Large intestine (tissue), 3 donors: Measurements from ENCODE around the gene OGA. TPM values are rescaled to one million over a fixed set of nuclear protein-coding genes. Genes with fewer than 3 reads are reported as not detected.

Experiments used
- DNase-seq, 2 donors: peaks; one replicate each; pipeline versions ENCODE4 v3.0.0 to v3.0.0-alpha.2; 2013
- H3K27ac ChIP-seq: one replicate; pipeline ENCODE4 v1.5.1; 2013; ENCODE audit warnings: low read length
- H3K27me3 ChIP-seq: 2 replicates; pipeline ENCODE4 v1.6.1; 2013; ENCODE audit warnings: low read length; ENCODE audit not compliant: control insufficient read depth, insufficient read depth
- H3K36me3 ChIP-seq: 2 replicates; pipeline ENCODE4 v1.6.1; 2013; ENCODE audit warnings: low read length; ENCODE audit not compliant: control insufficient read depth, insufficient read depth
- H3K4me1 ChIP-seq: one replicate; pipeline ENCODE4 v1.6.1; 2013; ENCODE audit warnings: low read length; ENCODE audit not compliant: control insufficient read depth, insufficient read depth
- H3K4me3 ChIP-seq: one replicate; pipeline ENCODE4 v1.5.1; 2013; ENCODE audit warnings: low read length
- H3K9me3 ChIP-seq: one replicate; pipeline ENCODE4 v1.6.1; 2013; ENCODE audit warnings: mild to moderate bottlenecking, low read depth, low read length, moderate library complexity; ENCODE audit not compliant: control insufficient read depth
- WGBS: methylation state at CpG from one replicate; pipeline ENCODE4 v1.1.5; 2013; ENCODE audit warnings: low lambda C conversion rate; ENCODE audit not compliant: insufficient coverage; 5-methylcytosine and 5-hydroxymethylcytosine counted together
- polyA plus RNA-seq: library from polyadenylated mRNA; unstranded; fragments of 120-200 nt; gene quantifications from one replicate; pipeline ENCODE4 v1.2.1, GENCODE V29; 2013

Gene OGA
- polyA plus RNA-seq, 1 donor: 129 TPM

DNA sequence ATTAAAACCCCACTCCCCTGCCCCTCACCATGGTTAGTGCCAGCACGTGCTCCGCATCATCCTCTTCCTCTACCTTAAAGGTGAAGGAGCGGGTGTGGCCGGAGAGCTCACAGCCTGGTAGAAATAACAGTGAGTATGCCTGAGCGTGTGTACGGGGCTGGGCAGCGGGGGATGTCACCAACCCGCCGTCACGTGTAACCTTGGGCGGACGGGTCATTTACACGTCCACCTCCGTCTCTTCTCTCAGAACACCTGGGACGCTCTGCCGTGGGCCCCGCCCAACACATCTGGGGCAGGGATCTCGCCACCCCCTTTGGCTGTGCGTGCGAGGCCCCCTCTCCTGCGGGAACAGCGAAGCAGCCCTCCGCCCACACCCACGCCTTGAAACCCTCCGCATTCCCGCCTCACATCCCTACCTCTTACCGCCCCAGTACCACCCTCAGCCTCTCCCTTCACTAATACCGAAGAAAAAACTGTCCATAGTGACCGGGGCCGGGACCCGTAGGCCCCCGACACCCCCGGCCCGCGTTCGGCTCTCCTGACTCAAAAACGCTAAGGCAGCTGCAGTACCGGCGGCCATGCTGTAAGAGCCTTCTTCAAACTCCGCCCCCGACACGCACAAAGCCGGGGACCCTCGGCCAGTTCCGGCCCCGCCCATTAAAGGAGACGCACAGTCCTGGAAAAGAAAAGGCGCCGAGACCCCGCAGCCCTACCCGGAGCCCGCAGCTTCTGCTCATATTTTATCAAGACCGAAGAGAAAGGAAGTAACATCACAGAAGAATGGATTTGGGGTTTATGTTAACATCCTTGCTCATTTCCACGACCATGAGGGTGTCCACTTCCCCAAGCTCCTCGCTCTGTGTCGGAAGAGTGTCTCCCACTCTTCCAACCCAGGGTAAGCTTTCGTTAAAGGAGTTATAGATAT lies 35.2 kb downstream of the OGA start, which contains the start of gene NPM3:
Gene NPM3 (minus strand): TSS at position 636 of the 925 bp plus-strand sequence. CDS start 56 bp downstream, at position 580.
- H3K9me3 ChIP-seq: peaks cover 9% of the 10 kb centered on the region
- H3K27ac ChIP-seq: peak within 1 kb of the TSS; percentile 21
- peaks cover 32% of the 10 kb centered on the region for H3K4me1 ChIP-seq
- no CpG with 5 or more reads among the region's 57 CpGs for WGBS
- H3K27me3 ChIP-seq: peaks cover 23% of the 10 kb centered on the region
- peaks cover 30% of the 10 kb centered on the region for H3K36me3 ChIP-seq
- H3K4me3 ChIP-seq: peak within 1 kb of the TSS; percentile 92
- DNase-seq: peak; percentile 65 to 81

- Histone ChIP-seq H3K4me3 (peak overlapping the region; percentile 92), H3K4me1 (peaks cover 36% of the 10 kb centered on the region), H3K27me3 (peaks cover 31% of the 10 kb centered on the region), H3K9me3 (peaks cover 9% of the 10 kb centered on the region), H3K27ac (no peak overlapping the region), H3K36me3 (peaks cover 24% of the 10 kb centered on the region)
- no CpG with 5 or more reads among the region's 17 CpGs for WGBS
- DNase-seq: no peak
Measured at GRCh38 chr10:101781984-101782810, 36.0 kb downstream of the OGA start.

DNA sequence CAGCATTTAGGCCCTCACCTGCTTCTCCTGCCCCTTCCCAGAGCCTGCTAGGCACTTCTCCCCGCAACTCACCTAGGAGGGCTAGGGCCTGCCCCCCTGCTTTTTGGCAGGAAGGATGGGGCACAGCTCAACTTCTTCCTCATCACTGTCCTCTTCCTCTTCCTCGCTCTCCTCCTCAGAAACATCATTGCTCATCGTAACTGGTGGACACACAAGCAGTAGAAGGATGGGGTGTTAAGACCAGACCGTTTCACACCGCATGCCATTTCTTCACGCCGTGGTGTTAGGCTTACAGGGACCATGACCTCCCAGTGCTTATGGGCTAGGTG lies 36.6 kb downstream of the OGA start:
- Histone ChIP-seq H3K4me1 (peaks cover 36% of the 10 kb centered on the region), H3K27ac (no peak overlapping the region), H3K9me3 (peaks cover 9% of the 10 kb centered on the region), H3K4me3 (no peak overlapping the region), H3K36me3 (peaks cover 18% of the 10 kb centered on the region), H3K27me3 (peaks cover 37% of the 10 kb centered on the region)
- DNase-seq: no peak
- no CpG with 5 or more reads among the region's 7 CpGs for WGBS

- Histone ChIP-seq H3K27ac (no peak overlapping the region), H3K4me3 (no peak overlapping the region), H3K36me3 (peaks cover 13% of the 10 kb centered on the region), H3K27me3 (peaks cover 41% of the 10 kb centered on the region), H3K9me3 (peaks cover 9% of the 10 kb centered on the region), H3K4me1 (peaks cover 36% of the 10 kb centered on the region)
- WGBS: no CpG with 5 or more reads among the region's 14 CpGs
- DNase-seq: peak in 1 of 2 donors; percentile 50
Measured at GRCh38 chr10:101780818-101781654, 37.2 kb downstream of the OGA start.

GRCh38 chr10:101780187-101780817 lies 37.9 kb downstream of the OGA start:
- H3K9me3 ChIP-seq: peaks cover 11% of the 10 kb centered on the region
- no peak for DNase-seq
- H3K27ac ChIP-seq: no peak overlapping the region
- H3K4me3 ChIP-seq: peak overlapping the region; percentile 39
- H3K27me3 ChIP-seq: peaks cover 45% of the 10 kb centered on the region
- no CpG with 5 or more reads among the region's 17 CpGs for WGBS
- H3K36me3 ChIP-seq: peaks cover 5% of the 10 kb centered on the region
- H3K4me1 ChIP-seq: peaks cover 38% of the 10 kb centered on the region

GRCh38 chr10:101779544-101780186 lies 38.6 kb downstream of the OGA start:
- H3K27me3 ChIP-seq: peaks cover 51% of the 10 kb centered on the region

GRCh38 chr10:101778781-101779543 lies 39.3 kb downstream of the OGA start:
- Histone ChIP-seq H3K4me1 (peaks cover 42% of the 10 kb centered on the region), H3K9me3 (peaks cover 17% of the 10 kb centered on the region), H3K27me3 (peaks cover 58% of the 10 kb centered on the region), H3K36me3 (no peaks in the 10 kb centered on the region), H3K27ac (no peak overlapping the region), H3K4me3 (peak overlapping the region; percentile 39)
- WGBS: no CpG with 5 or more reads among the region's 58 CpGs
- DNase-seq: peak in 1 of 2 donors; percentile 85

More at GRCh38 chr10:101779544-101780186, 38.6 kb downstream of the OGA start:
- Histone ChIP-seq H3K4me1 (peaks cover 42% of the 10 kb centered on the region), H3K9me3 (peaks cover 17% of the 10 kb centered on the region), H3K4me3 (peak overlapping the region; percentile 39), H3K36me3 (peaks cover under 1% of the 10 kb centered on the region), H3K27ac (no peak overlapping the region)
- DNase-seq: peak; percentile 57 to 78
- no CpG with 5 or more reads among the region's 51 CpGs for WGBS

GRCh38 chr10:101778151-101778780 lies 40.0 kb downstream of the OGA start:
- no peak overlapping the region for H3K27ac ChIP-seq
- H3K36me3 ChIP-seq: no peaks in the 10 kb centered on the region
- H3K4me3 ChIP-seq: no peak overlapping the region
- H3K9me3 ChIP-seq: peaks cover 17% of the 10 kb centered on the region
- no CpG with 5 or more reads among the region's 12 CpGs for WGBS
- peaks cover 65% of the 10 kb centered on the region for H3K27me3 ChIP-seq
- DNase-seq: peak in 1 of 2 donors; percentile 60
- peaks cover 42% of the 10 kb centered on the region for H3K4me1 ChIP-seq
